ENCODE measurements around the gene LAPTM5. TPM values are rescaled to one million over a fixed set of nuclear protein-coding genes. Genes with fewer than 3 reads are reported as not detected.
"Not testable (repeated sequence)": the region's sequence is repeated elsewhere in the genome, so short reads cannot be mapped to it uniquely, and the experiment has no call there.

Gene LAPTM5
- total and polyA plus RNA-seq, 2 donors: 20.4 to 99.9 TPM

DNA sequence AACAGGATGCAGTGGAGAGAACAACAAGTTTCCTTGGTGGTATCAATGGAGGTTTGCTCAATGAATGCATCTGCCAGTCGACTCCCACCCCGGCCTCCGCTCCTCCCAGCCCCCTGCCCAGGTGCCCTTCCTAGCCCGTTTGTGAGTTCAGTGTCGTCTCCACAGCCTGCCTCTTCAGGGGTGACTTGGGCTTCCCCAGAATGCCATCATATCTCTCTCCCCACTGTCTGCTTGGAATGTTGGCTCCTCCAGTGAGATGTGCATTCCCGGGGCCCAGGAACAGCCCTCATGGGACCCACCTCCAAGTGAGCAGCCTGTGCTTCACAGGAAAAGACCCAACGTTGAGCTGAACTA is 64.6 kb downstream of the LAPTM5 start:
- no peak for DNase-seq (ENCODE audit: extremely low spot score)
- WGBS: 76% methylated on average over 7 of the region's 7 CpGs
- Histone ChIP-seq H3K27ac (ENCODE audit: low read depth) (no peak overlapping the region), H3K36me3 (ENCODE audit: insufficient read depth) (no peaks in the 10 kb centered on the region), H3K4me3 (ENCODE audit: low read depth, low read length) (no peak overlapping the region), H3K4me1 (ENCODE audit: insufficient read depth) (no peaks in the 10 kb centered on the region)

DNA sequence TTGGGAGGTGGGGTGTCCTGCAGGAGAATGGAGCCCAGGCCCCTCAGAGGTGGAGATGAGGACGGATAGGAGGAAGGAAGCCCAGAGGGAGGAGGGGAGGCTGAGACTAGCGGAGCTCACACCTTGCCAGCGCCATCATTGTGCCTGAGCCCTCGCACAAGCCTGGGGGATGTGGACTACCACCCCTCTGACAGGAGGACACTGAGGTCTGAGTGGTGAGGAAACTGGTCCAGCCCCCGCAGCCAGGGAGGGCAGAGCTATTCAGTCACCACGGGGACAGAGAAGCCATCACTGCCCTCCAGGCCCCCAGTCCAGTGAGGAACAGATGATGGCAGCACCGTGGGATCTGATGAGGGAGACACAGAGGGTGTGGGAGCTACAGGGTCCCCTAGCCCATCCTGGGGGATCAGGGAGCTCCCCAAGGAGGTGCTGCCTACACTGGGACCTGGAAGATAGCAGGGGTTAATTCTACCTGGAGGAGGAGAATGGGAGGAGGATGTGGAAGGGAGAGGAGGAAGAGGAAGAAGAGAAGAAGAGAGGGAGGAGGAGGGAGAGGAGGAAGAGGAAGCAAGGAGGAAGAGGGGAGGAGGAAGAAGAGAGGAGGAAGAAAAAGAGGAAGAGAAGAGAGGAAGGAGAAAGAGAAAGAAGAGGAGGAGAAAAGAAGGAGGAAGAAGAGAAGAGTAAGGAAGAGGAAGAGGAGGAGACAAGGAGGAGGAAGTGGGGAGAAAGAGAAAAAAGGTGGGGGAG is 65.2 kb downstream of the LAPTM5 start:
- Histone ChIP-seq H3K4me1 (ENCODE audit: insufficient read depth) (no peaks in the 10 kb centered on the region), H3K27ac (ENCODE audit: low read depth) (no peak overlapping the region), H3K4me3 (ENCODE audit: low read depth, low read length) (no peak overlapping the region), H3K36me3 (ENCODE audit: insufficient read depth) (no peaks in the 10 kb centered on the region)
- WGBS: 69% methylated on average over 7 of the region's 7 CpGs
- DNase-seq (ENCODE audit: extremely low spot score): no peak

DNA sequence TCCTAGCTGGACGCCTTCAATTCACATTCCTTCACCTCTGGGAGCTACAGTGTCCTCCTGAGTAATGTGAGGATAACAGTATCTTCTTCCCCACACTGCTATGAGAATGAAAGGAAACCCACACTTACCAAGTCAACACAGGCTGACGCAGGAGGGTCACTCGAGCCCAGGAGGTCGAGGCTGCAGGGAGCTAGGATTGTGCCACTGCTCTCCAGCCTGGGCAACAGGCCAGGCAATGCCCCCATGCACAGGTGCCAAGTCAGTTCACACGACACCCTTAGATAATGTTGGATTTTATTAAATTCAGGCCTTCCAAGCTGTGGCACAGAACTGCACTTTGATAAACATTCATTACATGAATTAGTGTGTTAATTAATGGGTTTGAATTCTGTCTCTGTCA is 66.1 kb downstream of the LAPTM5 start:
- no peak for DNase-seq (ENCODE audit: extremely low spot score)
- Histone ChIP-seq H3K4me1 (ENCODE audit: insufficient read depth) (no peaks in the 10 kb centered on the region), H3K27ac (ENCODE audit: low read depth) (no peak overlapping the region), H3K4me3 (ENCODE audit: low read depth, low read length) (no peak overlapping the region), H3K36me3 (ENCODE audit: insufficient read depth) (no peaks in the 10 kb centered on the region)
- WGBS: 67% methylated on average over 5 of the region's 5 CpGs

DNA sequence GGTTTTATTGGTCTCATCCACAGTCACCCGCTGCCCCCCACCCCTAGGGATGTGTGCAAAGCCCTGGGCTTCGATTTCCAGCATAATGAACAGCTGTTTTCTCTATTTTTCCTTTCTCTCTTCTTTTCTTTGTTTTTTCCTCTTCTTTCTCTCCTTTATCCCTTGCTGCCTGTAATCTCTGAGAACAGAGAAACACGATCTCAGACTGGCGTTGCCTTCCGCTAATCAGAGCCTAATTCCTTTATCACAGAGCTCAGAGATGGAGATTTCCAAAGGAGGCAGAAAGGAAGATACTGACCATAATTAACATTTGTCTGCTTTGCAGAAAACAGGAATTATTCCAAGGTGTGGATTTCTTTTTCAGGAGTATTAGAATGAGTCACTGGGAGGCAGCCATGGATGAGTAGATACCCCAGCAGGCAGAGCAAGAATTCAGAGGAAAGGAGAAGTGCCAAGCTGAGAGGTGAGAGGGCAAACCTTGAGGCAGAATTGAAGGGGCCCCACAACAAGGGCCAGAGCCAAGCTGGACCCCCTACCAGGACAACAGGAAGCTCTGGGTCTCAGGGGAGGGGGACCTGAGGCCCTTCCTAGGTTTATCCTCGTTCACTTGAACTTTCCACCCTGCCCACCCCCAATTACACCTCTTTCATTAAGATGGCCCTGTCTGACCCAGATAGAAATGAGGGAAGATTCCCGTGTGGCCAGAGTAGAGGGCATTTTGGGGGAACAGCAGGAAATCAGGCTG is 67.5 kb downstream of the LAPTM5 start:
- Histone ChIP-seq H3K36me3 (ENCODE audit: insufficient read depth) (no peaks in the 10 kb centered on the region), H3K4me1 (ENCODE audit: insufficient read depth) (no peaks in the 10 kb centered on the region), H3K4me3 (ENCODE audit: low read depth, low read length) (no peak overlapping the region), H3K27ac (ENCODE audit: low read depth) (no peak overlapping the region)
- DNase-seq (ENCODE audit: extremely low spot score): no peak
- 53% methylated on average over 7 of the region's 7 CpGs for WGBS

DNA sequence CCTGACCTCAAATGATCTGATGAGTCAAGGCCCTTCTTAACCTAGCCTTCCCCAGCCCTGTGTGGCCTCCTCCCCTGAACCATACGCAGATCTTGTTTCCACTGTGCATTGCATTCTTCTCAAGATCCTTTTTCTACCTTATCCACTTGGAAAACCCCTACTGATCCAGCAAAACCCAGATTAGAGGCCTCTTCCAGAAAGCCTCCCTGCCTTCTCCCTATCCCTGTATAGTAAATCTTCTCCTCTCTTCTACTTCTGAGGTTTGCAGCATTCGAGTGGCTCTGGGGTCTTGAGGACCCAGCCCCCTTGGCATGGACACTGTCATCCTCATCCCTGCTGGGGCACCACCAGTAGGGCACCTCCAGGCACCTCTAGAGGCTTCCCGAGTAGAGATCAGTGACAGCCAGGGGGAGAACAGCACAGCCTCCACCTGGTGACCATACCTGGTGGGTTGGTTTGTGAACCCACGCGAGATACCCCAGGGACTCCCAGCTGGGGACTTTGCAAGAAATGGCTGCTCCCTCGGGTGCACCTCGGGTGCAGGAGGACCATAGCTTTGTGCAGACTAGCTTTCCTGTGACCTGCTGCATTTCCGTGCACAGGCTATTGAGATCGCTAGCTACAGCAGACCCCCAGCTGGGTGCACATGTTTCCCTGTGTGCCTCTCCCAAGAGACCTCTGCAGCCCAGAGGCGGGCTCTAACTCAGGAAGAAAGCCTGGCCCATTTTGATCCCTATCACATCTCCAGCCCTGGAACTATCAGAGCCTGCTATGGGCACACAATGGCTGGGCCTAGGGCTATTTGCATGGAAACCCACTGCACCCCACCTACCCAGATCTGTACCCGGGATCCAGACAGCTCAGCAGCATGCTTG is 68.4 kb downstream of the LAPTM5 start:
- Histone ChIP-seq H3K4me1 (ENCODE audit: insufficient read depth) (no peaks in the 10 kb centered on the region), H3K36me3 (ENCODE audit: insufficient read depth) (no peaks in the 10 kb centered on the region), H3K4me3 (ENCODE audit: low read depth, low read length) (no peak overlapping the region), H3K27ac (ENCODE audit: low read depth) (no peak overlapping the region)
- no peak for DNase-seq (ENCODE audit: extremely low spot score)
- 81% methylated on average over 11 of the region's 11 CpGs for WGBS

DNA sequence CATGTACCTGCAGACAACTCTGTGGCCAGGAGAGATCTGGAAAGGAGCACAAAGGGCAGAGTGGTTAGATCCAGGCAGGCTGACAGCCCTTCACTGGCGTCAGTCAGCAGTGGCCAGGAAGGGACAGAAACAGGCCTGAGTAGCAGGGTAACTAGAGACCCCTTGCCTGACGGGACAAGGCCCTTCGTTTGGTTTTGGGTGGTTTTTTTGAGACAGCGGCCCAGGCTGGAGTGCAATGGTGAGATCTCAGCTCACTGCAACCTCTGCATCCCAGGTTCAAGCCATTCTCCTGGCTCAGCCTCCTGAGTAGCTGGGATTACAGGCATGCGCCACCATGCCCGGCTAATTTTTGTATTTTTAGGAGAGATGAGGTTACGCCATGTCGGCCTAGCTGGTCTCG is 69.1 kb downstream of the LAPTM5 start:
- not testable (repeated sequence) for H3K36me3 ChIP-seq (ENCODE audit: insufficient read depth); DNase-seq (ENCODE audit: extremely low spot score); H3K27ac ChIP-seq (ENCODE audit: low read depth); H3K4me3 ChIP-seq (ENCODE audit: low read depth, low read length); H3K4me1 ChIP-seq (ENCODE audit: insufficient read depth)
- WGBS: 92% methylated on average over 9 of the region's 9 CpGs

DNA sequence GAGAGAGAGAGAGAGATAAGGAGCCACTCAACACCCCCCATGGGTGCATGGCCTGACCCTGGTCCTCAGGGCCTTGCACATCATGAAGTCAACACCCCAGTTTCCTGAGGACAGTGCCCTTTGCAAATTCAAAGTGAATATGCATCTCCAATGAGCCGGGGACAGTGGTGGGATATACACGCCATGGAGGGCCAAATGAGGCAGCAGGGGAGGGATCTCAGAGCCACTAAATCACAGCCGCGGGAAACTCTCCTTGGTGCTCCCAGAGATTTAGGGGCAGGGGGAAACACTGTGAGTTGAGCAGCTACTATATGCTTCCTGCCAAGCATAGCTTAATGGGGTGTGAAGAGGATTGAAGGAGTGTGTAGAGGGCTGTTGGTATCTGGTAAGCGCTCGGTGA is 69.7 kb downstream of the LAPTM5 start:
- no peak overlapping the region for H3K27ac ChIP-seq (ENCODE audit: low read depth)
- WGBS: 92% methylated on average over 6 of the region's 6 CpGs
- no peak overlapping the region for H3K4me3 ChIP-seq (ENCODE audit: low read depth, low read length)
- DNase-seq (ENCODE audit: extremely low spot score): no peak
- no peaks in the 10 kb centered on the region for H3K36me3 ChIP-seq (ENCODE audit: insufficient read depth)
- H3K4me1 ChIP-seq (ENCODE audit: insufficient read depth): no peaks in the 10 kb centered on the region

DNA sequence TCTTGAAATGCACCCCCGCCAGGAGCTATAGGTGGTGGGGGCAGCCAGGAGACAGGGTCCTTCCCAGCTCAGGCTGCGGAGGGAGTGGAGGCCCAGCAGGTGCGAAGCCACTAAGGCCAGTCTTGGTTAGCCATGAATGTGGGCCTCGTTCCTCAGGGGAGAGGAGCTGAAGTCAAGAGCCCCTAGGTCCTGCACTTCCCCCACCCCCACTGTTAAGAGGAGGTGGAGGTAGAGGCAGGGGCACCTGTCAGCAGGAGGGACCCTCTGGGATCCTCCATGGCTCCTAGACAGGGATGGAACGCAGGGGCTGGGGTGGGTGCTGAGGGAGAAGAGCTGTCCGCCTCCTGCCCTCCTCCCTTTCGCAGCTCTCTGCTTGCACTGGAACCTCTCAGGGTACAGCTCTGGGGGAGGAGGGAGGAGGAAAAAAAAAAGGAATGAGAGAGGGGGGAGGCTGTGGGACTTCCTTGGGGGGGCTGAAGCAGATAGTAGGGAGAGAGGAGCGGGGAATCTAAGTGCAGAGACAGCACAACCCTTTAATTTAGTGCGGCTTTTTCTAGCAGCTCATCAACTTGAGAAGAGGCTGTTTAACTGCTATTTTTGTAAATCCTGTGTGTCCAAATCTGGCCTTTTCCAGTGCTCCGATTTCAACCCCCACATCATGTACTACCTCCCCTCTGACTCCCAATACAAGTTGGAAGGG is 71.2 kb downstream of the LAPTM5 start:
- no peaks in the 10 kb centered on the region for H3K4me1 ChIP-seq (ENCODE audit: insufficient read depth)
- no peaks in the 10 kb centered on the region for H3K36me3 ChIP-seq (ENCODE audit: insufficient read depth)
- WGBS: 42% methylated on average over 10 of the region's 10 CpGs
- no peak for DNase-seq (ENCODE audit: extremely low spot score)
- no peak overlapping the region for H3K4me3 ChIP-seq (ENCODE audit: low read depth, low read length)
- H3K27ac ChIP-seq (ENCODE audit: low read depth): no peak overlapping the region

DNA sequence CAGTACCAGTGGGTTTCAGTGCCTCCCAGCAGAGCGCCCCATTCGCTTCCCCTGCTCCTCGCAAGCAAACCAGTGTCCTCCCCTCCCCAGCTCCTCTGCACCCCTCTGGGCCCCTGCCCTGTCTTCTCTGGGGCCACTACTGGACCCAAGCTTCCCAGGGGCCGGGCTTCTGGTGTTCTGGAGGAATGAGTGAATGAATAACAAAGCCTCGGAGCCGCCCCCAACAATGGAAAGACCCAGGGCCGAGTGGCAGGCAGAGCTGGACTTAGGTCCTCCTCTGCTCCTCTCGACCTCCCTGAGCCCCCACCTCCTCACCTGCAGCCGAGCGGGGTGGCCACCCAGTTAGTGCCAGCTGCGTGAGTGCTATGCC is 71.8 kb downstream of the LAPTM5 start:
- no peak for DNase-seq (ENCODE audit: extremely low spot score)
- Histone ChIP-seq H3K4me1 (ENCODE audit: insufficient read depth) (no peaks in the 10 kb centered on the region), H3K27ac (ENCODE audit: low read depth) (no peak overlapping the region), H3K36me3 (ENCODE audit: insufficient read depth) (no peaks in the 10 kb centered on the region), H3K4me3 (ENCODE audit: low read depth, low read length) (no peak overlapping the region)
- 31% methylated on average over 11 of the region's 11 CpGs for WGBS

DNA sequence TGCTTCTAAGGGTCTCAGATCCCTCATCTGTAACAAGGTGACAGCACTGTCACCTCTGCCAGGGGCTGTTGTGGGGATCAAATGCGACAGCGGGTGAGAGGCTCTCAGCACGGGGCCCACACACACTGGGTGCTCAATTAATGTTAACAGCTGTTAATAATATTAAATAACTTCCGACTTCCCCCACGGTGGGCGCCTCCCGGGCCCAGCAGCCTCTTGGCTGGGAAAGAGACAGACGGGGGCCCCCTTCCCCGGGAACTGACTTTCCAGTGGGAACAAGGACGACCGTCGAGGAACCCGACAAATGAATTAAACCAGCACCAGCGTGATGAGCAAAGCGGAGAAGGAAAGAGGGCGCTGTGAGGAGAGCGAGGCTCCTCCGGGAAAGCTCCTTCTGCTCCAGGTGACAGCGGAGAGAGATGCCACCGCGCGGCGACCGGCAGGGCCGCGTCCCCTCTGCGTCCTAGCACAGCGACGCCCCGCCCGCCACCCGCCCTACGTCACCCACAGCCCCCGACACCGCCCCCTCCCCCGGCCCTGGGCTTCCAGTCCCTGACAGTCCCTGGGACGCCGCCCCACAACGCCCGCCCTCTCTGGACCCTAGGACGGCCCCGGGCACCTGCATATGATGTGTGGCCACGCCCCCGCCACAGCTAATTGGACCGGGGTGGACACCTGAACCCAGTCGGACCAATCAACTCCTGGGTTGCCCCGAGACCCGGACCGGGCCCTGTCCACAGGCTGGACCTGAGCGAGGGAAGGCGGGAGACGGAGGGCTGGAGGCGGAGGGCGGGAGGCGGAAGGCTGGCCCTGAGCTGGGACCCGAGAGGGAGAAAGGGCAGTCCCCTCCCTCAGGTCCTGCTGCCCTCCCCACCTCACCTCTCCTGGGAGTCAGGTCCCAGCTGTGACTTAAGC is 72.4 kb downstream of the LAPTM5 start:
- no peak for DNase-seq (ENCODE audit: extremely low spot score)
- 10% methylated on average over 56 of the region's 56 CpGs for WGBS

DNA sequence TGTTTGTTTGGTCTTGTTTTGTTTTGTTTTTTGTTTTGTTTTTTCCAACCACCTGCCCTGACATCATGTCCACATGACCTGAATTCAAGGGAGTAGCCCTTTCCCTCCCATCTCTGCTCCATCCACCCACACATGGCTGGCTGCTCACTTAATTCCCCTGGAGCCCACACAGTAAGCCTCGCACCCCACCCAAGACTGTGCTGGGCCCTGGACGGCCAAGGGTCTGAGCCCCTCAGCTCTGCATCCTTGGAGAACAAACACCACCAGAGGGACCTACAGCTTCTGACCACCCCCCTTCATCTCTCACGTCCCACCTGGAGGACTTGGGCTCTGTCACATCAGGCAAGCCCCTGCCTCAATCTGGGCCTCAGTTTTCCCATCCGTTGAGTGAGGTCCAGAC is 73.3 kb downstream of the LAPTM5 start:
- no peak overlapping the region for H3K27ac ChIP-seq (ENCODE audit: low read depth)
- DNase-seq (ENCODE audit: extremely low spot score): no peak

More for the DNA sequence above, 72.4 kb downstream of the LAPTM5 start:
- Histone ChIP-seq H3K4me1 (ENCODE audit: insufficient read depth) (no peaks in the 10 kb centered on the region), H3K4me3 (ENCODE audit: low read depth, low read length) (no peak overlapping the region), H3K36me3 (ENCODE audit: insufficient read depth) (no peaks in the 10 kb centered on the region), H3K27ac (ENCODE audit: low read depth) (no peak overlapping the region)

DNA sequence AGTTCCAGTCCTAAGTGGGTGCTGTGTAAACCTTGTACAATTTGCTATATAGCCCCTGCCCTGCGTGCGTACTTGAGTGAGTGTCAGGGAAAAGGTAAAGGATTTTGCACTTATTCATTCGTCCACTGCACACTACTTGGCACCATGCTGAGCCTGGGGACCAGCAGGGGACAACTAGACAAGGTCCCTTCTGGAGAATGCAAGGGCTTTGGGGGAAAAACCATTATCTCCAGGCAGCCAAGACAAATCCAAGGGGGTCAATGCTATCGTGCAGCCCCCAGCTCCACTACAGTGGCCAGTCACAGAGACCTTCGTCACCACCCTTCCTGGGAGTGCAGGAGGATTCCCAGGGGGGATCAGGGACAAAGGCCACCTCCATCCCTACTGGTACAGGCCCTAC is 73.9 kb downstream of the LAPTM5 start:
- no peak for DNase-seq (ENCODE audit: extremely low spot score)
- 82% methylated on average over 5 of the region's 5 CpGs for WGBS

More for the DNA sequence above, 73.3 kb downstream of the LAPTM5 start:
- 87% methylated on average over 4 of the region's 4 CpGs for WGBS
- Histone ChIP-seq H3K4me1 (ENCODE audit: insufficient read depth) (no peaks in the 10 kb centered on the region), H3K36me3 (ENCODE audit: insufficient read depth) (no peaks in the 10 kb centered on the region), H3K4me3 (ENCODE audit: low read depth, low read length) (no peak overlapping the region)

More for the DNA sequence above, 73.9 kb downstream of the LAPTM5 start:
- Histone ChIP-seq H3K27ac (ENCODE audit: low read depth) (no peak overlapping the region), H3K36me3 (ENCODE audit: insufficient read depth) (no peaks in the 10 kb centered on the region), H3K4me3 (ENCODE audit: low read depth, low read length) (no peak overlapping the region), H3K4me1 (ENCODE audit: insufficient read depth) (no peaks in the 10 kb centered on the region)
